Uterus (tissue), 2 donors: ENCODE results near the gene RASAL2.

ENCODE experiments used
- CTCF ChIP-seq, 4 experiments: fragments of 200-600 bp in 2 of 4; fragments of 450-650 bp in 2 of 4; sonication (generic) in 2 of 4; IDR thresholded peaks; one replicate each; pipeline ENCODE4 v1.5.1; 2016 to 2019; ENCODE audit warnings: antibody characterized with exemption in 4 of 4, mild to moderate bottlenecking in 2 of 4, moderate library complexity in 1 of 4
- POLR2A ChIP-seq, 2 donors: fragments of 450-650 bp; IDR thresholded peaks; one replicate each; pipeline ENCODE4 v1.6.1; 2016; ENCODE audit warnings: antibody characterized with exemption in 2 of 2, mild to moderate bottlenecking in 1 of 2, moderate library complexity in 1 of 2

GRCh38 chr1:178509414-178510007, 415.6 kb downstream of the RASAL2 start:
- no peak for TF ChIP-seq CTCF (IDR thresholded peaks at IDR 0.05)
- no peak for TF ChIP-seq POLR2A (IDR thresholded peaks at IDR 0.05)
